NT2/D1 (cell line): ENCODE results near the gene IMMP2L.
"Not testable (repeated sequence)": the region's sequence is repeated elsewhere in the genome, so short reads cannot be mapped to it uniquely, and the experiment has no call there.

Experiments used
- DNase-seq: peaks from one replicate; pipeline ENCODE4 v3.0.0-alpha.2; 2011; ENCODE audit warnings: low read depth, low spot score
- H3K27me3 ChIP-seq: 2 replicates; pipeline ENCODE4 v1.6.0; 2011; ENCODE audit warnings: mild to moderate bottlenecking; ENCODE audit not compliant: insufficient read length, insufficient read depth
- H3K36me3 ChIP-seq: 2 replicates; pipeline ENCODE4 v1.6.1; 2011; ENCODE audit warnings: mild to moderate bottlenecking, low read length, mixed read lengths; ENCODE audit not compliant: insufficient read depth, insufficient read length
- H3K4me1 ChIP-seq: 2 replicates; pipeline ENCODE4 v1.5.1; 2011; ENCODE audit not compliant: insufficient read depth, insufficient read length
- H3K4me3 ChIP-seq: 2 replicates; pipeline ENCODE4 v1.5.1; 2011; ENCODE audit warnings: low read depth; ENCODE audit not compliant: insufficient read length
- H3K9ac ChIP-seq: 2 replicates; pipeline ENCODE4 v1.6.0; 2011; ENCODE audit warnings: low read depth; ENCODE audit not compliant: insufficient read length
- H3K9me3 ChIP-seq: 2 replicates; pipeline ENCODE4 v1.5.1; 2011; ENCODE audit warnings: mild to moderate bottlenecking, low read length; ENCODE audit not compliant: insufficient read depth
- SUZ12 ChIP-seq: IDR thresholded peaks from 2 replicates; pipeline ENCODE4 v1.6.1; 2011; ENCODE audit not compliant: insufficient read length, insufficient read depth; ENCODE audit errors: extremely low read depth
- YY1 ChIP-seq: IDR thresholded peaks from 2 replicates; pipeline ENCODE4 v1.6.1; 2011; ENCODE audit not compliant: insufficient read length, insufficient read depth
- ZNF274 ChIP-seq: IDR thresholded peaks from 2 replicates; pipeline ENCODE4 v1.6.1; 2011; ENCODE audit warnings: mild to moderate bottlenecking, low read depth, low read length

The IMMP2L gene

GRCh38 chr7:110675383-110676103 is 886.7 kb downstream of the IMMP2L start:
- Histone ChIP-seq H3K4me1 (no peaks in the 10 kb centered on the region), H3K9ac (no peak overlapping the region), H3K9me3 (peaks cover 11% of the 10 kb centered on the region; the same call in 1 of the 2 replicates), H3K4me3 (no peak overlapping the region), H3K27me3 (no peaks in the 10 kb centered on the region), H3K36me3 (no peaks in the 10 kb centered on the region)
- DNase-seq: no peak
- no peak for TF ChIP-seq ZNF274
- no peak for TF ChIP-seq SUZ12
- TF ChIP-seq YY1: no peak

- peaks cover 11% of the 10 kb centered on the region; the same call in 1 of the 2 replicates for H3K9me3 ChIP-seq
- no peaks in the 10 kb centered on the region for H3K4me1 ChIP-seq
- no peaks in the 10 kb centered on the region for H3K36me3 ChIP-seq
- no peak for TF ChIP-seq SUZ12
- no peak for TF ChIP-seq ZNF274
- TF ChIP-seq YY1: no peak
- no peaks in the 10 kb centered on the region for H3K27me3 ChIP-seq
- no peak overlapping the region for H3K4me3 ChIP-seq
- no peak for DNase-seq
- no peak overlapping the region for H3K9ac ChIP-seq
These were observed 889.1 kb downstream of the IMMP2L start for GRCh38 chr7:110673148-110673547.

- TF ChIP-seq SUZ12 (no peak), ZNF274 (no peak), YY1 (no peak)
- no peaks in the 10 kb centered on the region for H3K27me3 ChIP-seq
- no peaks in the 10 kb centered on the region for H3K4me1 ChIP-seq
- DNase-seq: no peak
- no peaks in the 10 kb centered on the region for H3K36me3 ChIP-seq
- H3K9me3 ChIP-seq: peaks cover 11% of the 10 kb centered on the region; the same call in 1 of the 2 replicates
- H3K4me3 ChIP-seq: no peak overlapping the region
- no peak overlapping the region for H3K9ac ChIP-seq
These were observed 892.9 kb downstream of the IMMP2L start for GRCh38 chr7:110669410-110669809.

DNA sequence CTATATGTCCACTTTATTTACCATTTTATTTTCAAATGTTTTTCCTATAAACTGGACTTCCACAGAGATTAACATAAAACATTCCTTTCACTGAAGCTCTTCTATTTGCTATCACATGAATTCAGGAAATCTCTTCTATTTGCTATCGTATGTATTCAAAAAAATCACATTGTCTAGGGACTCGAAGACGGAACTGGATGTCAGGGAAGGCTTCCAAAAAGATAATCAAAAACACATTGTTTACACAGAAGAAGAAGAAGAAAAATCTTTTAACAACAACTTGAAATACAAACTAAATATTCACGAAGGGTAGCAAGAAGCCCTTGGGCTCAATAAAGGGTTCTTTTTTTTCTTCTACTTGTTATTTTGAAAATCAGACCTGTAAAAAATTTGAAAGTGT is 897.5 kb downstream of the IMMP2L start:
- Histone ChIP-seq H3K36me3 (no peaks in the 10 kb centered on the region), H3K27me3 (no peaks in the 10 kb centered on the region), H3K4me1 (no peaks in the 10 kb centered on the region), H3K9ac (no peak overlapping the region), H3K9me3 (peaks cover 8% of the 10 kb centered on the region; the same call in 1 of the 2 replicates), H3K4me3 (no peak overlapping the region)
- DNase-seq: no peak
- TF ChIP-seq ZNF274 (no peak), SUZ12 (no peak), YY1 (no peak)

- H3K27me3 ChIP-seq, H3K4me1 ChIP-seq, H3K4me3 ChIP-seq, H3K9ac ChIP-seq, H3K36me3 ChIP-seq, H3K9me3 ChIP-seq, DNase-seq: not testable (repeated sequence)
These were observed 901.7 kb downstream of the IMMP2L start for GRCh38 chr7:110660637-110661036.

GRCh38 chr7:110650328-110650727 is 912.0 kb downstream of the IMMP2L start:
- H3K4me3 ChIP-seq: no peak overlapping the region
- no peaks in the 10 kb centered on the region for H3K4me1 ChIP-seq
- no peak for TF ChIP-seq ZNF274
- TF ChIP-seq YY1: no peak
- TF ChIP-seq SUZ12: no peak
- no peak overlapping the region for H3K9ac ChIP-seq
- H3K9me3 ChIP-seq: no peaks in the 10 kb centered on the region
- H3K36me3 ChIP-seq: no peaks in the 10 kb centered on the region
- no peaks in the 10 kb centered on the region for H3K27me3 ChIP-seq
- DNase-seq: peak; percentile 6

GRCh38 chr7:110647266-110647665 is 915.0 kb downstream of the IMMP2L start:
- H3K4me3 ChIP-seq: no peak overlapping the region
- H3K27me3 ChIP-seq: no peaks in the 10 kb centered on the region
- H3K4me1 ChIP-seq: no peaks in the 10 kb centered on the region
- TF ChIP-seq SUZ12 (no peak), YY1 (no peak), ZNF274 (no peak)
- H3K9me3 ChIP-seq: no peaks in the 10 kb centered on the region
- no peaks in the 10 kb centered on the region for H3K36me3 ChIP-seq
- H3K9ac ChIP-seq: no peak overlapping the region
- no peak for DNase-seq

DNA sequence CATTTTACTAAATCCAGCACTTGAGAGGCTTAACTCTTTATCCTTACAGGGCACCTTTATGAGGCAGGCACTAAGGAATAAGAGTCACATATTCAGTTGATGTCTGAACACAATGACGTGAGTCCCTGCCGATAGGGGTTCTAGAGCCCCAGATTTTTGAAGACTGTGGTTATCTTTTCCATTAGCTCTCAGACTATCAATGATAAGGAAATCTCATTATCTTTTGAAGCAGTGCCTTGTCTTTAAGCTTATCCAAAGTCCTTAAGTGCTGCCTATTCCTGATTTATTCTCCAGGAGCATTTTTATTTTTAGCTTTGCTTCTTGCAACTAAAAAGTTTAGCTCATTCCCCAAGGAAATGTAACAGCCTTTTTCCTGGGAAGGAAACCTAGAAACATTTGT is 915.5 kb downstream of the IMMP2L start:
- no peak for TF ChIP-seq SUZ12
- TF ChIP-seq ZNF274: no peak
- TF ChIP-seq YY1: no peak
- Histone ChIP-seq H3K9me3 (no peaks in the 10 kb centered on the region), H3K36me3 (no peaks in the 10 kb centered on the region), H3K9ac (no peak overlapping the region), H3K4me1 (no peaks in the 10 kb centered on the region), H3K27me3 (no peaks in the 10 kb centered on the region), H3K4me3 (no peak overlapping the region)
- no peak for DNase-seq
